Common myeloid progenitor, CD34-positive (primary cell): ENCODE measurements around the gene LCN1.
A peak's percentile ranks its signal among the peaks of the same experiment; 100 is the strongest.
"Not testable (repeated sequence)": the region's sequence is repeated elsewhere in the genome, so short reads cannot be mapped to it uniquely, and the experiment has no call there.

ENCODE experiments used
- CTCF ChIA-PET: fragments of 350-600 bp; sonication (Branson Sonifier 250); formaldehyde crosslinking; loops from one replicate; lab custom pipeline; 2021; ENCODE audit warnings: antibody characterized with exemption; lab: Charles Lee
- POLR2A ChIA-PET: fragments of 350-600 bp; sonication (Branson Sonifier 250); formaldehyde crosslinking; loops from one replicate; lab custom pipeline; 2021; ENCODE audit warnings: antibody characterized with exemption; lab: Charles Lee
- DNase-seq, 3 donors: peaks; one replicate each; pipeline versions ENCODE4 v3.0.0 to v3.0.0-alpha.2; 2013
- H3K27ac ChIP-seq, 2 experiments: 1 replicate in 1 of 2; 2 replicates in 1 of 2; pipeline ENCODE4 v1.7.0; 2013; ENCODE audit warnings: inconsistent platforms in 2 of 2, low read length in 2 of 2, mild to moderate bottlenecking in 2 of 2, low read depth in 1 of 2, moderate library complexity in 1 of 2; ENCODE audit not compliant: severe bottlenecking in 2 of 2, insufficient read depth in 1 of 2, poor library complexity in 1 of 2
- H3K27me3 ChIP-seq, 5 experiments: replicated peaks in 2 of 5; 1 replicate in 3 of 5; 2 replicates in 2 of 5; pipeline versions ENCODE4 v1.6.1 to v1.7.0; 2013; ENCODE audit warnings: low read length in 4 of 5, mild to moderate bottlenecking in 2 of 5, moderate library complexity in 2 of 5, inconsistent platforms in 1 of 5; ENCODE audit not compliant: insufficient read depth in 5 of 5, control insufficient read depth in 4 of 5
- H3K36me3 ChIP-seq, 4 experiments: 1 replicate in 2 of 4; 2 replicates in 2 of 4; pipeline versions ENCODE4 v1.6.1 to v1.7.0; 2013; ENCODE audit warnings: low read length in 3 of 4, control low read depth in 1 of 4, mild to moderate bottlenecking in 1 of 4; ENCODE audit not compliant: control insufficient read depth in 4 of 4, insufficient read depth in 4 of 4
- H3K4me1 ChIP-seq, 4 experiments: 1 replicate in 3 of 4; 2 replicates in 1 of 4; pipeline versions ENCODE4 v1.6.1 to v1.7.1; 2013; ENCODE audit warnings: low read length in 3 of 4, mild to moderate bottlenecking in 3 of 4, control low read depth in 1 of 4, inconsistent platforms in 1 of 4, moderate library complexity in 1 of 4; ENCODE audit not compliant: control insufficient read depth in 4 of 4, insufficient read depth in 4 of 4; ENCODE audit errors: control extremely low read depth in 1 of 4
- H3K4me3 ChIP-seq, 7 experiments: 1 replicate in 4 of 7; 2 replicates in 3 of 7; pipeline versions ENCODE4 v1.5.1 to v1.7.0; 2013; ENCODE audit warnings: mild to moderate bottlenecking in 7 of 7, low read length in 6 of 7, moderate library complexity in 6 of 7, inconsistent platforms in 2 of 7, low read depth in 2 of 7, control low read depth in 1 of 7; ENCODE audit not compliant: insufficient read depth in 4 of 7, control insufficient read depth in 1 of 7; ENCODE audit errors: extremely low read depth in 1 of 7
- H3K9me3 ChIP-seq, 5 experiments: 1 replicate in 4 of 5; 2 replicates in 1 of 5; pipeline versions ENCODE4 v1.6.1 to v1.7.1; 2013; ENCODE audit warnings: low read length in 4 of 5, mild to moderate bottlenecking in 2 of 5, inconsistent platforms in 1 of 5, low read depth in 1 of 5, moderate library complexity in 1 of 5; ENCODE audit not compliant: control insufficient read depth in 4 of 5, insufficient read depth in 2 of 5; ENCODE audit errors: control extremely low read depth in 1 of 5
- WGBS: methylation state at CpG from one replicate; pipeline ENCODE4 v1.1.5; 2013; ENCODE audit not compliant: insufficient coverage; 5-methylcytosine and 5-hydroxymethylcytosine counted together

LCN1 gene

DNA sequence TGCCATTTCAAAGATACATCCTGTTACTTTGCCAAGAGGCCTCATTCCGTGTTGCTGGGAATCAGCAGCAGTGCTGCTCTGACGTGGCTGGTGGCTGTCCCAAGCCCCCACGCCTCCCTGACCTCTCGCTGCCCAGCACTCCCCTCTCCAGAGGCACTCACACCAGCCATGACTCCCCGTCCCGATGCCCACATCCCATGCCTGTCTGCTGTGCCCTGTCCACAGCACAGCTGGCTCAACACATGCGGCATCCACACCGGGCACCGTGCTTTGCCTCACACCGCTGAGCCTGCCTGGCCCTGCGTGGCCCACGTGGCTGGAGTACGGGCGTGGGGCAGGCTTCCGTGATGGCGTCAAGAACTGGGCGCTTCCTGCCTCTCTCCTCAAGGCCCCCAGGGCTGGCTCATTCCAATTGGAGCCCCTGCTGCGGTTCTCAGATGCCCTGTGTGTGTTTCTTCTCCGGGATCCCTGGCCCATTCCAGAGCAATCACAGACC, 7.8 kb upstream of the LCN1 start:
- no peak for DNase-seq
- Histone ChIP-seq H3K27me3 (peaks cover 0 to 34% (median 0%) of the 10 kb centered on the region in 5 experiments), H3K4me3 (no peak overlapping the region), H3K36me3 (no peaks in the 10 kb centered on the region), H3K4me1 (peaks cover 0 to 9% (median 2%) of the 10 kb centered on the region in 4 experiments), H3K27ac (no peak overlapping the region), H3K9me3 (peaks cover 0 to 5% (median 0%) of the 10 kb centered on the region in 5 experiments)
- CTCF ChIA-PET: no interaction called here
- WGBS: 92% methylated on average over 19 of the region's 19 CpGs
- POLR2A ChIA-PET: no interaction called here

DNA sequence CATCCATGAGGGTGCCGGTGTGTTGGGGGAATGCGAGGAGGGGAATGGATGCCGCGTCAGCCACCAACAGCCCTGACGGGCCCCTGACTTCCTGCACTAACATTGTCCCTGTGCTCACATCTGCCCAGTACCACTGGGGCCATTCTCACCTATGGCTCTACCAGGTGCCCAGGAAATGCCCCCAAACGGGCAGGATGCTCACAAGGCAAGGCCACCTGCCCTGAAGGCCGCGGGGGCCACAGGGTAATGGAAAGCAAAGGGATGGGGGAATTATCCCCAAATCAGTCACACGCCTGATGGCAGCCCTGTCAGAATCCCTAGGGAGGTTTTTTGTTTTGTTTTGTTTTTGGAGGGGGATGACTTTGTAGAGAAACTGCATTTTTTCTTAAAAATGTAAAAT, 7.3 kb upstream of the LCN1 start:
- no CpG with 5 or more reads among the region's 9 CpGs for WGBS
- POLR2A ChIA-PET, H3K27ac ChIP-seq, H3K9me3 ChIP-seq, DNase-seq, H3K4me1 ChIP-seq, H3K36me3 ChIP-seq, CTCF ChIA-PET, H3K4me3 ChIP-seq: not testable (repeated sequence)
- peaks cover 0 to 36% (median 0%) of the 10 kb centered on the region in 5 experiments for H3K27me3 ChIP-seq

GRCh38 chr9:135514342-135515082, 6.7 kb upstream of the LCN1 start:
- Histone ChIP-seq H3K9me3 (peaks cover 0 to under 1% (median 0%) of the 10 kb centered on the region in 5 experiments), H3K27ac (no peak overlapping the region)

DNA sequence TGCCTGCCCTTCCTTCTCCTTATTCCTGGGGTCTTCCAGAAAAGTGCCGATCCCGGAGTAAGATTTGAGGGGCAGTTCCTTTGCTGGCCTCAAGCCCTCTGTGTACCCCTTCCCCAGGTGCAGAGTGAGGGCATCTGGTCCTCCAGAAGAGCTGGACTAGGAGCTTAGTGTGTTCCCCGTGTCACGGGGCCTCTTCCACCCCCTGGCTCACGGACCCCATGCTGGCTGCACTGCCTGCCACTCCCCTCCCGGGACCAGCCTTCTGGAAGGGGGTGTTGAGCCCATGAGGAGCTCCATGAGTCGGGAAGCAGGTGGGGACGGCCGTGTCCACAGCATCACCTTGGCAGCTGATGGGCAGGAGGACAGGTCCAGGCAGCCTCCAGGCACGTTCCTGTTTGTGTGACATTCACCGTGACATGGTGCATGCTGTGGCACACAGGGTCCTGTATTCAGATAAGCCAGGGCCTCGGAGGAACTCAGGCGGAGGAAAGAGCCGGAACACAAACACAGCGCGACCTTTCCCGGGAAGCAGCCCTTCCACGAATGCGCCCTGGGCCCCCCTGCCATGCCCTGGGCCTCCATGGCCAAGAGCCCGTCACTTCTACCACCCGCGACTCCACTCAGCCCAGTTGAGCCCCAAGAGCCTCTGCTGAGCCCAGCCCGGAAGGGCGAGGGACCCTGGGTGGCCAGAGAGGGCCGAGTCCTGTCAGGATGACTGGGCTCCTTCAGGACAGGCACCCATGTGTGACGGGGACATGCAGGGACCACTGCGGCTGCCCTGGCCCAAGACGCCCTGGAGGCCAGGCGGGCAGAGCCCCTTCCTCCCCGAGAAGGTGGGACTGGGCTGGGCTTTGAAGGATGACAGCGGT, 5.9 kb upstream of the LCN1 start:
- WGBS: 95% methylated on average over 28 of the region's 31 CpGs
- CTCF ChIA-PET: no interaction called here

More at GRCh38 chr9:135514342-135515082, 6.7 kb upstream of the LCN1 start:
- Histone ChIP-seq H3K4me3 (no peak overlapping the region), H3K27me3 (peaks cover under 1 to 40% (median 3%) of the 10 kb centered on the region in 5 experiments), H3K4me1 (peaks cover 0 to 9% (median 2%) of the 10 kb centered on the region in 4 experiments), H3K36me3 (no peaks in the 10 kb centered on the region)
- CTCF ChIA-PET: no interaction called here
- DNase-seq: no peak
- POLR2A ChIA-PET: no interaction called here
- 94% methylated on average over 12 of the region's 17 CpGs for WGBS

DNA sequence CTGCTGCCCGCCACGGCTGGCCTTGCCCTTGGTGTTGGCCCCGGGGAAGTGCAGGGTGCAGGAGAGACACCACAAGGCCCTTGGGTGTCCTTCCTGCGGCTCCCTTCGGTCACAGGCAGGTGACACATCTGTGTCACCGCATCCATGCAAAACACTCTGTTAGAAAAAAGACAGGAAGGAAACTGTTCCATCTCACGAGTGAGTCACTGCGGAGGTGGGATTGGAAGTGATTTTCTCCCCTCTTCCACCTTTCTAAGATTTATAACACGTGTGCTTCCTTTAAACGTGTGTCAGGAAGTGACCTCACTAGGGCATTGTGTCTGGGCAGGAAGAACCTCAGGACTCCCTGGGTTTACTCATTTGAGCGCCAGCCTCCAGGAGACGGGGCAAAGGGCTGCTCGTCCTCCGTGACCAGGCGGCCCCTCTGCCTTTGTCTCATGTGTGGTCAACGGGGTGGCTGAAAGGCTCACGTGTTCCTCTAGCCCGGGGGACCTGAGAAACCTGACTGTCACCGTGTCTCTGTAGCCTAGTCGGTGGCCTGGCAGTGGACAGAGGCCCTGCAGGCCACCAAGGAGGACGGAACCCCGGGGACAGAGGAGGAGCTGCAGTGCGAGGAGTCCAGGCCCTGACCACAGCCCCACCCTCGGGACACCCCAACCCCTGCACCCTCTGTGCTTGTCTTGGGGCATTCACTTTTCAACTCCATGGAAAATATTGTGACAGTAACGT, 4.9 kb upstream of the LCN1 start:
- Histone ChIP-seq H3K36me3 (no peaks in the 10 kb centered on the region), H3K27ac (no peak overlapping the region), H3K4me3 (no peak overlapping the region), H3K27me3 (peaks cover 2 to 45% (median 3%) of the 10 kb centered on the region in 5 experiments), H3K4me1 (peaks cover 0 to 8% (median 2%) of the 10 kb centered on the region in 4 experiments), H3K9me3 (no peaks in the 10 kb centered on the region)
- ChIA-PET CTCF (no interaction called here), POLR2A (no interaction called here)
- WGBS: 55% methylated on average over 21 of the region's 25 CpGs
- DNase-seq: peak in 2 of 3 donors; percentile 21 to 31

More for the DNA sequence above, 5.9 kb upstream of the LCN1 start:
- H3K27me3 ChIP-seq: peaks cover 2 to 43% (median 3%) of the 10 kb centered on the region in 5 experiments
- H3K27ac ChIP-seq: no peak overlapping the region
- DNase-seq: no peak
- H3K36me3 ChIP-seq: no peaks in the 10 kb centered on the region
- POLR2A ChIA-PET: no interaction called here
- peaks cover 0 to 9% (median 2%) of the 10 kb centered on the region in 4 experiments for H3K4me1 ChIP-seq
- no peak overlapping the region for H3K4me3 ChIP-seq
- no peaks in the 10 kb centered on the region for H3K9me3 ChIP-seq

- CTCF ChIA-PET: interaction anchor here (1.5 kb wide), 1 partner anchor 13 kb away, joined by 5 read pairs; no protein-coding TSS in a partner anchor
- 96% methylated on average over 24 of the region's 24 CpGs for WGBS
Measured at GRCh38 chr9:135517407-135517822, 3.8 kb upstream of the LCN1 start.

More at GRCh38 chr9:135517407-135517822, 3.8 kb upstream of the LCN1 start:
- Histone ChIP-seq H3K9me3 (no peaks in the 10 kb centered on the region), H3K27me3 (peaks cover 2 to 42% (median 3%) of the 10 kb centered on the region in 5 experiments), H3K4me3 (no peak overlapping the region), H3K27ac (no peak overlapping the region), H3K4me1 (peaks cover 0 to 4% (median 1%) of the 10 kb centered on the region in 4 experiments), H3K36me3 (no peaks in the 10 kb centered on the region)
- POLR2A ChIA-PET: no interaction called here
- DNase-seq: no peak
